Peyer's patch (tissue), 4 donors: ENCODE data around the gene HSPB6. TPM values are rescaled to one million over a fixed set of nuclear protein-coding genes. Genes with fewer than 3 reads are reported as not detected.

Experiments
- DNase-seq, 3 donors: peaks; one replicate each; pipeline ENCODE4 v3.0.0-alpha.2; 2017 to 2019
- H3K27ac ChIP-seq, 4 donors: fragments of 200-600 bp; sonication (generic); one replicate each; pipeline ENCODE4 v1.5.1; 2016 to 2019
- H3K27me3 ChIP-seq, 2 donors: fragments of 200-600 bp; sonication (generic); one replicate each; pipeline ENCODE4 v1.5.1; 2019
- H3K36me3 ChIP-seq, 3 donors: fragments of 200-600 bp; sonication (generic); one replicate each; pipeline ENCODE4 v1.5.1; 2016 to 2019
- H3K4me1 ChIP-seq, 4 donors: fragments of 200-600 bp; sonication (generic); one replicate each; pipeline ENCODE4 v1.5.1; 2016 to 2019
- H3K4me3 ChIP-seq, 4 donors: fragments of 200-600 bp; sonication (generic); 1 replicate in 3 of 4; 2 replicates in 1 of 4; pipeline ENCODE4 v1.5.1; 2016 to 2019; ENCODE audit warnings: mild to moderate bottlenecking in 1 of 4
- H3K9me3 ChIP-seq, 4 donors: fragments of 200-600 bp; sonication (generic); one replicate each; pipeline ENCODE4 v1.5.1; 2016 to 2019; ENCODE audit warnings: mild to moderate bottlenecking in 1 of 4
- POLR2A ChIP-seq, 2 donors: fragments of 450-650 bp; IDR thresholded peaks; one replicate each; pipeline ENCODE4 v1.5.1; 2017; ENCODE audit warnings: antibody characterized with exemption in 2 of 2, mild to moderate bottlenecking in 2 of 2, moderate library complexity in 2 of 2
- total RNA-seq, 4 donors: library from RNA; depleted of rRNA; stranded (reverse); fragments of >200 nt; gene quantifications; one replicate each; pipeline ENCODE4 v1.1.0, GENCODE V29; 2016
- TF ChIP-seq, protein P1 (sequence below), 6 experiments: fragments of 450-650 bp in 4 of 6; fragments of 200-600 bp in 2 of 6; sonication (generic) in 1 of 6; IDR thresholded peaks; one replicate each; pipeline ENCODE4 v1.5.1; 2017 to 2019; ENCODE audit warnings: antibody characterized with exemption in 6 of 6, mild to moderate bottlenecking in 3 of 6, moderate library complexity in 1 of 6

The HSPB6 gene
- total RNA-seq, 4 donors from 2014 or later: 9.2 to 19.8 (median 13.6) TPM

GRCh38 chr19:35787227-35787799, 30.5 kb upstream of the HSPB6 start:
- no peak for DNase-seq
- no peak for TF ChIP-seq POLR2A (IDR thresholded peaks at IDR 0.05)
- TF ChIP-seq, protein P1, sequence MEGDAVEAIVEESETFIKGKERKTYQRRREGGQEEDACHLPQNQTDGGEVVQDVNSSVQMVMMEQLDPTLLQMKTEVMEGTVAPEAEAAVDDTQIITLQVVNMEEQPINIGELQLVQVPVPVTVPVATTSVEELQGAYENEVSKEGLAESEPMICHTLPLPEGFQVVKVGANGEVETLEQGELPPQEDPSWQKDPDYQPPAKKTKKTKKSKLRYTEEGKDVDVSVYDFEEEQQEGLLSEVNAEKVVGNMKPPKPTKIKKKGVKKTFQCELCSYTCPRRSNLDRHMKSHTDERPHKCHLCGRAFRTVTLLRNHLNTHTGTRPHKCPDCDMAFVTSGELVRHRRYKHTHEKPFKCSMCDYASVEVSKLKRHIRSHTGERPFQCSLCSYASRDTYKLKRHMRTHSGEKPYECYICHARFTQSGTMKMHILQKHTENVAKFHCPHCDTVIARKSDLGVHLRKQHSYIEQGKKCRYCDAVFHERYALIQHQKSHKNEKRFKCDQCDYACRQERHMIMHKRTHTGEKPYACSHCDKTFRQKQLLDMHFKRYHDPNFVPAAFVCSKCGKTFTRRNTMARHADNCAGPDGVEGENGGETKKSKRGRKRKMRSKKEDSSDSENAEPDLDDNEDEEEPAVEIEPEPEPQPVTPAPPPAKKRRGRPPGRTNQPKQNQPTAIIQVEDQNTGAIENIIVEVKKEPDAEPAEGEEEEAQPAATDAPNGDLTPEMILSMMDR (IDR thresholded peaks at IDR 0.05): no peak
- no peaks in the 10 kb centered on the region for H3K4me1 ChIP-seq
- H3K4me3 ChIP-seq: no peak overlapping the region
- no peaks in the 10 kb centered on the region for H3K9me3 ChIP-seq
- no peak overlapping the region for H3K27ac ChIP-seq
- H3K27me3 ChIP-seq: no peaks in the 10 kb centered on the region
- H3K36me3 ChIP-seq: peaks cover 0 to 4% (median 0%) of the 10 kb centered on the region in 3 donors

DNA sequence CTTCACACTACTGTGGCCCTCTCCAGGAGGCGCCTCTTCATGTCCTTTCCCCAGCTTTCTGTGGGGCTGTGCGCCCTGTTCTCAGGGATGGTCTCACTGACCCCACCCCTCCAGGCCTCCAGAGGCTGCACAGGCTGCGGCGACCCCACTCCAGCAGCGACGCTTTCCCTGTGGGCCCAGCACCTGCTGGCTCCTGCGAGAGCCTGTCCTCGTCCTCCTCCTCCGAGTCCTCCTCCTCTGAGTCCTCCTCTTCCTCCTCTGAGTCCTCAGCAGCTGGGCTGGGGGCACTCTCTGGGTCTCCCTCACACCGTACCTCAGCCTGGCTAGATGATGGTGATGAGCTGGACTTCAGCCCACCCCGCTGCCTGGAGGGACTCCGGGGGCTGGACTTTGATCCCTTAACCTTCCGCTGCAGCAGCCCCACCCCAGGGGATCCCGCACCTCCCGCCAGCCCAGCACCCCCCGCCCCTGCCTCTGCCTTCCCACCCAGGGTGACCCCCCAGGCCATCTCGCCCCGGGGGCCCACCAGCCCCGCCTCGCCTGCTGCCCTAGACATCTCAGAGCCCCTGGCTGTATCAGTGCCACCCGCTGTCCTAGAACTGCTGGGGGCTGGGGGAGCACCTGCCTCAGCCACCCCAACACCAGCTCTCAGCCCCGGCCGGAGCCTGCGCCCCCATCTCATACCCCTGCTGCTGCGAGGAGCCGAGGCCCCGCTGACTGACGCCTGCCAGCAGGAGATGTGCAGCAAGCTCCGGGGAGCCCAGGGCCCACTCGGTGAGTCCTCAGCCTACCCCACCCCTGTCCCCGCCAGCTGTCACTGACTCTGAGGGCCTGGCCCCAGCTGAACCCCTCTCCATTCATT, 29.7 kb upstream of the HSPB6 start:
- Histone ChIP-seq H3K9me3 (no peaks in the 10 kb centered on the region), H3K36me3 (peaks cover 0 to 4% (median 0%) of the 10 kb centered on the region in 3 donors), H3K4me3 (no peak overlapping the region), H3K27ac (no peak overlapping the region), H3K27me3 (no peaks in the 10 kb centered on the region), H3K4me1 (no peaks in the 10 kb centered on the region)
- no peak for DNase-seq
- TF ChIP-seq, protein P1 (IDR thresholded peaks at IDR 0.05): no peak
- TF ChIP-seq POLR2A (IDR thresholded peaks at IDR 0.05): no peak

- H3K27ac ChIP-seq: no peak overlapping the region
- no peaks in the 10 kb centered on the region for H3K4me1 ChIP-seq
- H3K9me3 ChIP-seq: no peaks in the 10 kb centered on the region
- H3K27me3 ChIP-seq: no peaks in the 10 kb centered on the region
- no peak overlapping the region for H3K4me3 ChIP-seq
- DNase-seq: no peak
- peaks cover 0 to 11% (median 0%) of the 10 kb centered on the region in 3 donors for H3K36me3 ChIP-seq
- no peak for TF ChIP-seq POLR2A (IDR thresholded peaks at IDR 0.05)
- TF ChIP-seq, protein P1 (IDR thresholded peaks at IDR 0.05): no peak
Observed at GRCh38 chr19:35785339-35785627, 28.5 kb upstream of the HSPB6 start.

DNA sequence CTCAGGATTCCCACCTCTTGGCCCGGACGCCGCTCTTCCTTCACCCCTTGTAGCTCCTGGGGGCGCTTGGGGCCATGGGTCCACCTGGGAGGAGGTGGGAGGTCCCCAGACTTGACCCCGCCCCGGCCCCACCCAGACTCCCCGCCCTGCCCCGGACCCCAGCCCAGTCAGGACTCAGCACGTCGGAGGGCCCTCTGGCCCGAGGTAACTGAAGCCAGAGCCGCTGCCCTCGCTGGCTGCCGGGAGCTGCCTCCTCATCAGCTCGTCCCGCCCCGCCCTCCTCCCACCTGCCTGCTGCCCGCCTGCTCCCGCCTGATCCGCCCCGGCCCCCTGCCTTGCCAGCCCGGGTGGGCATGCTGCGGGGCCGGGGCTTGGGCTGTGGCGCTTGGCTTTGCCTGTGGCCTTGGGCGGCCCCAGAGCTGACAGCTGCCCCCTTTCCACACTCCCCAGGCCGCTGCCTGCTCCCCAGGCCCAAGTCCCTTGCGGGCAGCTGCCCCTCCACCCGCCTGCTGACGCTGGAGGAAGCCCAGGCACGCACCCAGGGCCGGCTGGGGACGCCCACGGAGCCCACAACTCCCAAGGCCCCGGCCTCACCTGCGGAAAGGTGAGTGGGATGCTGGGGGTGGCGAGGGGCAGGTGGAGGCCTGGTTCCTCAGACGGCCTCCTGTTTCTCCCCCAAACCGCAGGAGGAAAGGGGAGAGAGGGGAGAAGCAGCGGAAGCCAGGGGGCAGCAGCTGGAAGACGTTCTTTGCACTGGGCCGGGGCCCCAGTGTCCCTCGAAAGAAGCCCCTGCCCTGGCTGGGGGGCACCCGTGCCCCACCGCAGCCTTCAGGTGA, 27.9 kb upstream of the HSPB6 start:
- Histone ChIP-seq H3K4me3 (no peak overlapping the region), H3K9me3 (no peaks in the 10 kb centered on the region), H3K27me3 (no peaks in the 10 kb centered on the region), H3K27ac (no peak overlapping the region), H3K4me1 (no peaks in the 10 kb centered on the region), H3K36me3 (peaks cover 0 to 11% (median 0%) of the 10 kb centered on the region in 3 donors)
- no peak for DNase-seq
- no peak for TF ChIP-seq POLR2A (IDR thresholded peaks at IDR 0.05)
- TF ChIP-seq, protein P1 (IDR thresholded peaks at IDR 0.05): no peak

DNA sequence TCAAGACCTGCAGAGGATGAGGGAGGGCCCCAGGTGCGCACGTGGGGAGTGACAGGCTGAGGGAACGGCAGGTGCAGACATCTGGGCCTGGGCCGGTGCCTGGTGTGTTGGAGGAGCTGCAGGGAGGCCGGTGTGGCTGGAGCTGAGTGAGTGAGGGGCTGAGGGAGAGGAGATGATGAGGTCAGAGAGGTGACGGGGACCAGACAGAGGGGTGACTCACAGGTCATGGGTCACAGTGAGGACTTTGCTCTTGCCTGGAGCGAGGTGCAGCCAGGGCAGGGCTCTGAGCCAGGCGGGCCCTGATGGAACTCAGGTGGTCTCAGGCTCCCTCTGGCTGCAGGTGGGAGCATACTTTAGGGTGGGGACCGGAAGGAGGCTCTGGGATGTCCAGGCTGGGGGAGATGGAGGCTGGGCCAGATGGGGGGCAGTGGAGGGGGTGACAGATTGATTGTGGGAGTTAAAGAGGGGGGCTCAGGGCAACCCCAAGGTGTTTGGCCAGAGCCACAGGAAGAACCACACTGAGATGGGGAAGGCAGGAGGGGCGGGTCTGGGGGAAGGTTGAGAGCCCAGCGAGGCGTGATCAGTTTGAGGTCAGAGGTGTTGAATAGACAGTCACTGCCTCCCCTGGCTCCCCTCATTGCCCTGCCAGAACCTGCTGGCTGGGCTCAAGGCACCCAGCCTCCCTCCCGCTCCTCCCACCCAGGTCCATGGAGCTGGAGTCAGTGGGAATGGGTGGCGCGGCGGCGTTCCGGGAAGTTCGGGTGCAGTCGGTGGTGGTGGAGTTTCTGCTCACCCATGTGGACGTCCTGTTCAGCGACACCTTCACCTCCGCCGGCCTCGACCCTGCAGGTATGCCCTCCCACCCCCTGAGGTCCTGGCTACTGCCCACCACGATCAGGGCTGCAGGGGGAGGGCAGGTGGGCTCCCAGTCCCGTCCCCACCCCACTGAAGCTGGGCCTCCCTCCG, 26.9 kb upstream of the HSPB6 start:
- H3K9me3 ChIP-seq: no peaks in the 10 kb centered on the region

More for the DNA sequence above, 26.9 kb upstream of the HSPB6 start:
- peak in 1 of 3 donors; percentile 40 for DNase-seq
- Histone ChIP-seq H3K4me1 (no peaks in the 10 kb centered on the region), H3K27me3 (no peaks in the 10 kb centered on the region), H3K4me3 (no peak overlapping the region), H3K36me3 (peaks cover 0 to 11% (median 0%) of the 10 kb centered on the region in 3 donors), H3K27ac (no peak overlapping the region)
- no peak for TF ChIP-seq POLR2A (IDR thresholded peaks at IDR 0.05)
- TF ChIP-seq, protein P1 (IDR thresholded peaks at IDR 0.05): no peak
